SU-DHL-6 (cell line): Measurements from ENCODE around the gene PPP2R5C.

Experiments used
- H2AFZ ChIP-seq: fragments of 200-600 bp; sonication (generic); 2 replicates; pipeline ENCODE4 v1.6.1; 2014; ENCODE audit warnings: low read depth, mild to moderate bottlenecking, moderate library complexity, mixed read lengths, antibody characterized with exemption, low read length; ENCODE audit not compliant: severe bottlenecking
- H3F3A ChIP-seq: fragments of 200-600 bp; shearing (Covaris generic); 2 replicates; pipeline ENCODE4 v1.6.0; 2016; ENCODE audit warnings: antibody characterized with exemption, mild to moderate bottlenecking; ENCODE audit not compliant: insufficient read depth
- H3K27ac ChIP-seq: fragments of 200-600 bp; sonication (generic); 2 replicates; pipeline ENCODE4 v1.5.1; 2016; ENCODE audit warnings: low read depth, mild to moderate bottlenecking, low read length, moderate library complexity, mixed read lengths
- H3K27me3 ChIP-seq: fragments of 200-600 bp; sonication (generic), shearing (Covaris generic); 2 replicates; pipeline ENCODE4 v1.6.0; 2014; ENCODE audit warnings: mild to moderate bottlenecking, low read length
- H3K36me3 ChIP-seq: fragments of 200-600 bp; sonication (generic); 2 replicates; pipeline ENCODE4 v1.6.1; 2014; ENCODE audit warnings: mild to moderate bottlenecking, low read length, mixed read lengths
- H3K4me2 ChIP-seq: fragments of 300-600, 200-600 bp; shearing (Covaris generic), sonication (generic); 2 replicates; pipeline ENCODE4 v1.6.0; 2014; ENCODE audit warnings: low read length, low read depth, mild to moderate bottlenecking; ENCODE audit not compliant: poor library complexity, severe bottlenecking
- H3K4me3 ChIP-seq: fragments of 200-600 bp; sonication (generic); 2 replicates; pipeline ENCODE4 v1.5.1; 2014; ENCODE audit warnings: antibody characterized with exemption, low read length, mild to moderate bottlenecking, mixed read lengths; ENCODE audit not compliant: insufficient read depth, poor library complexity, severe bottlenecking
- H3K79me2 ChIP-seq: fragments of 200-600 bp; sonication (generic); 2 replicates; pipeline ENCODE4 v1.6.1; 2014; ENCODE audit warnings: mild to moderate bottlenecking, low read length, moderate library complexity; ENCODE audit not compliant: insufficient read depth
- H3K9ac ChIP-seq: fragments of 200-600 bp; sonication (generic); 2 replicates; pipeline ENCODE4 v1.7.0; 2014; ENCODE audit warnings: mild to moderate bottlenecking, low read length
- H3K9me2 ChIP-seq: fragments of 200-600 bp; sonication (generic); replicated peaks from 2 replicates; pipeline ENCODE4 v1.6.1; 2014; ENCODE audit warnings: low read length; ENCODE audit not compliant: insufficient read depth
- H3K9me3 ChIP-seq: fragments of 200-600 bp; sonication (generic); 2 replicates; pipeline ENCODE4 v1.6.1; 2014; ENCODE audit warnings: low read length, mixed read lengths; ENCODE audit not compliant: insufficient read depth
- H4K20me1 ChIP-seq: fragments of 200-600 bp; sonication (generic); 2 replicates; pipeline ENCODE4 v1.6.1; 2014; ENCODE audit warnings: low read depth, mild to moderate bottlenecking, antibody characterized with exemption, low read length, moderate library complexity, mixed read lengths
- EZH2phosphoT487 ChIP-seq: fragments of 200-600 bp; sonication (generic), shearing (Covaris generic); conservative IDR thresholded peaks from 2 replicates; pipeline ENCODE4 v1.6.1; 2018; ENCODE audit warnings: mild to moderate bottlenecking, antibody characterized with exemption, low read length, moderate library complexity, mixed read lengths
- TF ChIP-seq, protein P1 (sequence below): fragments of 200-600 bp; sonication (generic); IDR thresholded peaks from one replicate; pipeline ENCODE4 v1.5.1; 2017; ENCODE audit warnings: antibody characterized with exemption, mild to moderate bottlenecking, low read length, moderate library complexity; ENCODE audit not compliant: insufficient read depth, poor library complexity, severe bottlenecking

The PPP2R5C gene

DNA sequence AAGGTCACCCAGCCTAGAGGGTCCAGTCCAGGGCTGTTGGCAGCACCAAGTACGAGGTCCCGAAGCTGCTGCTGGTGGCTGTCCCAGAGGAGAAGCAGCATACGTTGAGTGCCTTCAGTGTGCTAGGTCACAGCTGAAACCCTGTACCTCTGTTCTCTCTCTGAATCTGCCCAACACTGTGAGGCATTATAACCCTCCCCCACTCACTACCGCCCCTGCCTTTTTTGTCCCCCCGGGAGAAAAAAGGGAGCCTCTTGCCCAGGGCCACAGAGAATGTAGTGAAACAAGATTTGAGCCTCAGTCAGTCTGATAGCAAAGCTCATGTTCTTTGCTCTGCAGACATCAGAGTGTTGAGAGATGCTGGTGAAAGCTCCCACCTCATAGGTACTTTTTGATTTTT, 53.4 kb downstream of the PPP2R5C start:
- Histone ChIP-seq H3K9ac (peak overlapping the region; percentile 72), H3K4me3 (peak overlapping the region; percentile 64), H3K27me3 (no peaks in the 10 kb centered on the region), H3K79me2 (peaks cover 94% of the 10 kb centered on the region), H3F3A (peaks cover 69% of the 10 kb centered on the region), H3K9me3 (no peaks in the 10 kb centered on the region), H3K36me3 (no peaks in the 10 kb centered on the region), H3K27ac (peak overlapping the region; percentile 93), H4K20me1 (no peaks in the 10 kb centered on the region), H3K9me2 (no peaks in the 10 kb centered on the region), H2AFZ (no peak overlapping the region), H3K4me2 (peak overlapping the region; percentile 81)
- TF ChIP-seq, protein P1, sequence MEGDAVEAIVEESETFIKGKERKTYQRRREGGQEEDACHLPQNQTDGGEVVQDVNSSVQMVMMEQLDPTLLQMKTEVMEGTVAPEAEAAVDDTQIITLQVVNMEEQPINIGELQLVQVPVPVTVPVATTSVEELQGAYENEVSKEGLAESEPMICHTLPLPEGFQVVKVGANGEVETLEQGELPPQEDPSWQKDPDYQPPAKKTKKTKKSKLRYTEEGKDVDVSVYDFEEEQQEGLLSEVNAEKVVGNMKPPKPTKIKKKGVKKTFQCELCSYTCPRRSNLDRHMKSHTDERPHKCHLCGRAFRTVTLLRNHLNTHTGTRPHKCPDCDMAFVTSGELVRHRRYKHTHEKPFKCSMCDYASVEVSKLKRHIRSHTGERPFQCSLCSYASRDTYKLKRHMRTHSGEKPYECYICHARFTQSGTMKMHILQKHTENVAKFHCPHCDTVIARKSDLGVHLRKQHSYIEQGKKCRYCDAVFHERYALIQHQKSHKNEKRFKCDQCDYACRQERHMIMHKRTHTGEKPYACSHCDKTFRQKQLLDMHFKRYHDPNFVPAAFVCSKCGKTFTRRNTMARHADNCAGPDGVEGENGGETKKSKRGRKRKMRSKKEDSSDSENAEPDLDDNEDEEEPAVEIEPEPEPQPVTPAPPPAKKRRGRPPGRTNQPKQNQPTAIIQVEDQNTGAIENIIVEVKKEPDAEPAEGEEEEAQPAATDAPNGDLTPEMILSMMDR = no peak
- no peak for TF ChIP-seq EZH2phosphoT487

- no peaks in the 10 kb centered on the region for H3K36me3 ChIP-seq
- H3K4me2 ChIP-seq = peak overlapping the region; percentile 81
- H3F3A ChIP-seq = peaks cover 69% of the 10 kb centered on the region
- peak overlapping the region; percentile 93 for H3K27ac ChIP-seq
- H3K4me3 ChIP-seq = no peak overlapping the region
- H3K9me2 ChIP-seq = no peaks in the 10 kb centered on the region
- peaks cover 97% of the 10 kb centered on the region for H3K79me2 ChIP-seq
- no peaks in the 10 kb centered on the region for H3K27me3 ChIP-seq
- no peak overlapping the region for H2AFZ ChIP-seq
- no peak for TF ChIP-seq EZH2phosphoT487
- TF ChIP-seq, protein P1 = no peak
- H4K20me1 ChIP-seq = no peaks in the 10 kb centered on the region
- H3K9me3 ChIP-seq = no peaks in the 10 kb centered on the region
- peak overlapping the region; percentile 72 for H3K9ac ChIP-seq
Observed at GRCh38 chr14:101815994-101816393, 54.5 kb downstream of the PPP2R5C start.

DNA sequence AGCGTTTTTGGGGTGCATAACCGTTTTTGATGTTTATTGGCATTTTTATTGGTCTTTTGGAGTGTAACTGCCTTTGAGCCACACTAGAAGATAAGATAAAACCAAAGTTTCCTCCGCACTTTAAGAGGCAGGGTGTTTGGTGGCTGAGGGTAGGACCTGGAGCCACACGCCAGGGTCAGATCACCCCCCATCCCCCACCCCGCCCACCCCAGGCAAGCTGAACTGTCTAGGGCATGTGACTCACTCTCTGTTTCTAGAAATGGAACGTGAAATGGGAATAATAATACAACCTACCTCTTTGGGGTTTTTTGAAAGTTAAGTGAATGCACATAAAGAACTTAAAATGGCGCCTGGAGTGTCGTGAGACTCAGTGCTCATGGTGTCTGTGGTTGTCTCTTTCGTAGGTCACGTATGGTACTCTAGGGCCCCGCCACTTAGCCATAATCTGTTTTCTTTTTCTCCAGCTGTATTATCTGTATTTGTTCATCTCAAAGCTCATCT, 56.0 kb downstream of the PPP2R5C start:
- peaks cover 96% of the 10 kb centered on the region for H3K79me2 ChIP-seq
- peak overlapping the region; percentile 34 for H3K9ac ChIP-seq
- no peak for TF ChIP-seq EZH2phosphoT487
- TF ChIP-seq, protein P1 = no peak
- peaks cover 69% of the 10 kb centered on the region for H3F3A ChIP-seq
- peak overlapping the region; percentile 98 for H3K27ac ChIP-seq
- peak overlapping the region; percentile 88 for H3K4me2 ChIP-seq
- H3K9me3 ChIP-seq = no peaks in the 10 kb centered on the region
- no peaks in the 10 kb centered on the region for H3K36me3 ChIP-seq
- no peak overlapping the region for H2AFZ ChIP-seq
- no peaks in the 10 kb centered on the region for H3K9me2 ChIP-seq
- no peaks in the 10 kb centered on the region for H3K27me3 ChIP-seq
- peak overlapping the region; percentile 17 for H3K4me3 ChIP-seq
- H4K20me1 ChIP-seq = no peaks in the 10 kb centered on the region
